Esophagus muscularis mucosa (tissue), 4 donors: ENCODE measurements around the gene MIOS. TPM values are rescaled to one million over a fixed set of nuclear protein-coding genes. Genes with fewer than 3 reads are reported as not detected.

Source experiments
- DNase-seq: peaks from one replicate; pipeline ENCODE4 v3.0.0-alpha.2; 2017; ENCODE audit errors: extremely low spot score
- H3K27ac ChIP-seq, 4 donors: fragments of 200-600 bp; sonication (generic); replicated peaks in 1 of 4; 1 replicate in 3 of 4; 2 replicates in 1 of 4; pipeline ENCODE4 v1.5.1; 2016 to 2019; ENCODE audit warnings: mild to moderate bottlenecking in 1 of 4
- H3K27me3 ChIP-seq, 4 donors: fragments of 200-600 bp; sonication (generic); one replicate each; pipeline versions ENCODE4 v1.5.1 to v1.6.0; 2016 to 2019
- H3K36me3 ChIP-seq, 4 donors: fragments of 200-600 bp; sonication (generic); one replicate each; pipeline ENCODE4 v1.5.1; 2016 to 2019
- H3K4me1 ChIP-seq, 4 donors: fragments of 200-600 bp; sonication (generic); one replicate each; pipeline ENCODE4 v1.5.1; 2016 to 2019
- H3K4me3 ChIP-seq, 4 donors: fragments of 200-600 bp; sonication (generic); 1 replicate in 2 of 4; 2 replicates in 2 of 4; pipeline ENCODE4 v1.5.1; 2016 to 2019; ENCODE audit warnings: mild to moderate bottlenecking in 4 of 4, moderate library complexity in 1 of 4
- H3K9me3 ChIP-seq, 4 donors: fragments of 200-600 bp; sonication (generic); 1 replicate in 3 of 4; 2 replicates in 1 of 4; pipeline ENCODE4 v1.5.1; 2016 to 2019
- EP300 ChIP-seq: sonication (generic); formaldehyde crosslinking; IDR thresholded peaks from one replicate; pipeline ENCODE4 v1.6.1; 2017; ENCODE audit warnings: antibody characterized with exemption
- POLR2A ChIP-seq: fragments of 450-650 bp; IDR thresholded peaks from one replicate; pipeline ENCODE4 v1.6.1; 2017; ENCODE audit warnings: antibody characterized with exemption, moderate library complexity, mild to moderate bottlenecking, low read depth
- POLR2AphosphoS5 ChIP-seq, 2 donors: sonication (generic); formaldehyde crosslinking; IDR thresholded peaks; one replicate each; pipeline ENCODE4 v1.6.1; 2017; ENCODE audit warnings: antibody characterized with exemption in 2 of 2
- WGBS: methylation state at CpG from one replicate; pipeline ENCODE4 v1.1.5; 2018; 5-methylcytosine and 5-hydroxymethylcytosine counted together
- intact Hi-C: fragments of 100-400 bp; cut with DNase I; formaldehyde crosslinking; loops from one replicate; pipeline ENCODE4 v1.15.1; 2023
- total RNA-seq, 4 donors: library from RNA; depleted of rRNA; stranded (reverse); fragments of >200 nt; gene quantifications; one replicate each; pipeline versions ENCODE4 v1.1.0 to v1.2.1, GENCODE V29; 2016
- TF ChIP-seq, protein P1 (sequence below), 3 experiments: fragments of 200-600 bp in 2 of 3; fragments of 450-650 bp in 1 of 3; sonication (generic) in 2 of 3; IDR thresholded peaks; one replicate each; pipeline ENCODE4 v1.5.1; 2017 to 2019; ENCODE audit warnings: antibody characterized with exemption in 3 of 3, mild to moderate bottlenecking in 2 of 3, moderate library complexity in 1 of 3

Gene MIOS
- total RNA-seq, 4 donors from 2014 or later: 17.5 to 32.5 (median 25.7) TPM

DNA sequence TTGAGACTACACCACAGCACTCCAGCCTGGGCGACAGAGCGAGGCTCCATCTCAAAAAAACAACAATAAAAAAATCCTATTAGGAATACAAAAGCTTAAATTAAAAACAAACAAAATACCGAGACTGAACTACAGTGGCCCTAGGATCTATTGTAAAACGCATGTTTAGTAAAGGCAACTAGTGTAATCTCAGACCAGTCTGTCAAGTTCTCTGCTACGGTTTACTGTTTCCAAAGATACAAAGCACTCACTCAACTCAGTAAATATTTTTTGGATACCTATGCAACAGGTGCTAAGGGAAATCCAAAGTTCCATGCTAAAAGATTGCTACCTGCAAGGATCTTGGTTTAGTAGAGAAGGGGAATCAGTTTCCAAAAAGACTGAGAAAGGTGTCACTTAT lies 3.4 kb upstream of the MIOS start:
- WGBS: 87% methylated on average over 5 of the region's 5 CpGs
- H3K27ac ChIP-seq: no peak overlapping the region
- no peak for DNase-seq
- TF ChIP-seq EP300 (no peak), POLR2AphosphoS5 (IDR thresholded peaks at IDR 0.05) (no peak), POLR2A (no peak)
- TF ChIP-seq, protein P1, sequence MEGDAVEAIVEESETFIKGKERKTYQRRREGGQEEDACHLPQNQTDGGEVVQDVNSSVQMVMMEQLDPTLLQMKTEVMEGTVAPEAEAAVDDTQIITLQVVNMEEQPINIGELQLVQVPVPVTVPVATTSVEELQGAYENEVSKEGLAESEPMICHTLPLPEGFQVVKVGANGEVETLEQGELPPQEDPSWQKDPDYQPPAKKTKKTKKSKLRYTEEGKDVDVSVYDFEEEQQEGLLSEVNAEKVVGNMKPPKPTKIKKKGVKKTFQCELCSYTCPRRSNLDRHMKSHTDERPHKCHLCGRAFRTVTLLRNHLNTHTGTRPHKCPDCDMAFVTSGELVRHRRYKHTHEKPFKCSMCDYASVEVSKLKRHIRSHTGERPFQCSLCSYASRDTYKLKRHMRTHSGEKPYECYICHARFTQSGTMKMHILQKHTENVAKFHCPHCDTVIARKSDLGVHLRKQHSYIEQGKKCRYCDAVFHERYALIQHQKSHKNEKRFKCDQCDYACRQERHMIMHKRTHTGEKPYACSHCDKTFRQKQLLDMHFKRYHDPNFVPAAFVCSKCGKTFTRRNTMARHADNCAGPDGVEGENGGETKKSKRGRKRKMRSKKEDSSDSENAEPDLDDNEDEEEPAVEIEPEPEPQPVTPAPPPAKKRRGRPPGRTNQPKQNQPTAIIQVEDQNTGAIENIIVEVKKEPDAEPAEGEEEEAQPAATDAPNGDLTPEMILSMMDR (IDR thresholded peaks at IDR 0.05): no peak
- intact Hi-C loops: loop anchor here (10.0 kb wide), 1 partner anchor 378 kb away; the partner anchor contains the start of gene C1GALT1
- peaks cover 0 to 7% (median 0%) of the 10 kb centered on the region in 4 donors for H3K9me3 ChIP-seq
- no peaks in the 10 kb centered on the region for H3K27me3 ChIP-seq
- H3K4me1 ChIP-seq: peaks cover 7 to 17% (median 15%) of the 10 kb centered on the region in 4 donors
- no peak overlapping the region for H3K4me3 ChIP-seq
- peaks cover 0 to 7% (median 0%) of the 10 kb centered on the region in 4 donors for H3K36me3 ChIP-seq

DNA sequence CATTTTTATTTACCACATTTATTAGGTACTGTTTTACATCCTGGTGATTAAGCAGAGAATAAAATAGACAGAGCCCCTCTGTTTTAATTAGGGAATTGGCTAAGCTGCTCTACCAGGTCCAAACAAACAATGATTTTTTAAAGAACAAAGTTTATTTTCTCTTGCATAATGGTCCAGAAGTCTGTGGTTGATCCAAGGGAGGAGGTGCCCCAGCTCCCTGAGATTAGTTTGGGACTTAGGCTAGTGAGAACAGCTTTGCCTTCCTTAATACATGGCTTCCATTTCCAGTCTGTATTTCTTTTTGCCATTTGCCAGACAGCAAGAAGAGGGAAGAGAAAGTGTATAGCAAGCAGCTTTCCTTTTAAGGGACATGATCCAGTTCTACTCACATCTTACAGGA lies 2.9 kb upstream of the MIOS start:
- no peak overlapping the region for H3K27ac ChIP-seq
- TF ChIP-seq POLR2AphosphoS5 (IDR thresholded peaks at IDR 0.05): no peak
- H3K27me3 ChIP-seq: no peaks in the 10 kb centered on the region
- intact Hi-C loops: loop anchor here (10.0 kb wide), 1 partner anchor 379 kb away; the partner anchor contains the start of gene C1GALT1
- peaks cover 0 to 7% (median 0%) of the 10 kb centered on the region in 4 donors for H3K36me3 ChIP-seq
- peaks cover 0 to 5% (median 0%) of the 10 kb centered on the region in 4 donors for H3K9me3 ChIP-seq
- no peak for DNase-seq
- H3K4me3 ChIP-seq: no peak overlapping the region
- H3K4me1 ChIP-seq: peaks cover 12 to 23% (median 20%) of the 10 kb centered on the region in 4 donors

DNA sequence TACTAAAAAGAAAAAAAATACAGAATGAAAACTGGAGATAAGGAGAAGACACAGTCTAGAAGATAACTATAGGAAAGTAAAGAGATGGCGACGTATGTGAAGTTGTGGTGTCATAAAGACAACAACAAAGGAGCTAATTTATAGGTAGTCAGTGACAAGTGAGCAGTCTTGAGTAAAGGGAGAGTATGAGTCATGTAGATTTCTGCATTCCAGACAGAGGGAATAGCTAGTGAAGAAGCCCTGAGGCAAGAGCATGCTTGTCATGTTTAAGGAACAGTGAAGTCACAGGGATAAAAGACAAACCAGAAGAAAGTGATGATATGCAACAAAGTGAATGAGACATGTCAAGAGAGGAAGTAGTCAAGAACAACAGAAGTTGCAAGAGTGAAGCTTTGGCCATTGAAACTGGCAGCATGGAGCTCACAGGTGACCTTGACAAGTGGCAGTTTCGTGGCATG lies 2.3 kb upstream of the MIOS start:
- TF ChIP-seq POLR2AphosphoS5 (IDR thresholded peaks at IDR 0.05): no peak
- TF ChIP-seq POLR2A: no peak
- TF ChIP-seq EP300: no peak
- TF ChIP-seq, protein P1 (IDR thresholded peaks at IDR 0.05): no peak
- no peaks in the 10 kb centered on the region for H3K9me3 ChIP-seq
- H3K4me1 ChIP-seq: peaks cover 12 to 28% (median 26%) of the 10 kb centered on the region in 4 donors
- H3K36me3 ChIP-seq: peaks cover 0 to 4% (median 0%) of the 10 kb centered on the region in 4 donors
- H3K4me3 ChIP-seq: no peak overlapping the region
- intact Hi-C loops: loop anchor here (10.0 kb wide), 1 partner anchor 380 kb away; the partner anchor contains the start of gene C1GALT1
- no peak for DNase-seq
- no peaks in the 10 kb centered on the region for H3K27me3 ChIP-seq
- no peak overlapping the region for H3K27ac ChIP-seq
- whole genome bisulfite sequencing: 93% methylated on average over 3 of the region's 3 CpGs

DNA sequence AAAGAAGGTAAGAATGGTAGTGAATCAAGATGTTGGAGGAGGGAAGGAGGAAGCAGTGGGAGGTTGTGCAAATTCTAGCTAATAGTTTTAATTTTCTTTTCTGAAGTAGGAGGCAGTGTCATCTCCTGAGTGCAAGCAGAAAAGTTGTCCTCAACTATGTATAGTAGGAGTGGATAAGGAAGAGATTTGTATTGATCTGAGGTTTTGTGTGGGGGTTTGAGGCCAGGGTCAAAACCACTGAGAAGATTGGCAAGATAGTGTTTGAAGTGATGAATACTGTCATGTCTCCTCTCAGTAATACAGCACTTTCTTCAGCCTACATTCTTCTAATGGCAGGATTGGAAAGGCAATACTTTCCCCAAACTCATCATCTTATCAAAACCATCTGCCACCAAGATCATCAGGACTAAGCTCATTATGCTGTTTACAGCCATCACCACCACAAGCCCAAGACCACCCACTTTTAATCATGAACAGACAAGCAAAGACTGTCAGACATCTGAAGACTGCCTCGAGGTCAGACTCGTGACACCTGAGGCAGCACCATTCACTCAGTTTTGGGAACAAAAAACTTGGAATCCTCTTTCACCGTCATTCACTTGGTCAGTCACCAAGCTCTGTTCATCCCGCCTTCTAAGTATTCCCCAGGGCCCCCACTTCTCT lies 1.5 kb upstream of the MIOS start:
- H3K27ac ChIP-seq: no peak overlapping the region
- H3K4me1 ChIP-seq: peaks cover 12 to 35% (median 32%) of the 10 kb centered on the region in 4 donors
- H3K9me3 ChIP-seq: no peaks in the 10 kb centered on the region
- DNase-seq: no peak
- peaks cover 0 to 4% (median 0%) of the 10 kb centered on the region in 4 donors for H3K36me3 ChIP-seq
- 95% methylated on average over 4 of the region's 4 CpGs for WGBS
- no peaks in the 10 kb centered on the region for H3K27me3 ChIP-seq
- H3K4me3 ChIP-seq: no peak overlapping the region
- intact Hi-C loops: loop anchor here (5.0 to 10.0 kb wide), 2 partner anchors 72 to 380 kb away; partner anchors contain the start of gene C1GALT1
- no peak for TF ChIP-seq EP300
- TF ChIP-seq POLR2A: no peak
- TF ChIP-seq, protein P1 (IDR thresholded peaks at IDR 0.05): no peak
- no peak for TF ChIP-seq POLR2AphosphoS5 (IDR thresholded peaks at IDR 0.05)

DNA sequence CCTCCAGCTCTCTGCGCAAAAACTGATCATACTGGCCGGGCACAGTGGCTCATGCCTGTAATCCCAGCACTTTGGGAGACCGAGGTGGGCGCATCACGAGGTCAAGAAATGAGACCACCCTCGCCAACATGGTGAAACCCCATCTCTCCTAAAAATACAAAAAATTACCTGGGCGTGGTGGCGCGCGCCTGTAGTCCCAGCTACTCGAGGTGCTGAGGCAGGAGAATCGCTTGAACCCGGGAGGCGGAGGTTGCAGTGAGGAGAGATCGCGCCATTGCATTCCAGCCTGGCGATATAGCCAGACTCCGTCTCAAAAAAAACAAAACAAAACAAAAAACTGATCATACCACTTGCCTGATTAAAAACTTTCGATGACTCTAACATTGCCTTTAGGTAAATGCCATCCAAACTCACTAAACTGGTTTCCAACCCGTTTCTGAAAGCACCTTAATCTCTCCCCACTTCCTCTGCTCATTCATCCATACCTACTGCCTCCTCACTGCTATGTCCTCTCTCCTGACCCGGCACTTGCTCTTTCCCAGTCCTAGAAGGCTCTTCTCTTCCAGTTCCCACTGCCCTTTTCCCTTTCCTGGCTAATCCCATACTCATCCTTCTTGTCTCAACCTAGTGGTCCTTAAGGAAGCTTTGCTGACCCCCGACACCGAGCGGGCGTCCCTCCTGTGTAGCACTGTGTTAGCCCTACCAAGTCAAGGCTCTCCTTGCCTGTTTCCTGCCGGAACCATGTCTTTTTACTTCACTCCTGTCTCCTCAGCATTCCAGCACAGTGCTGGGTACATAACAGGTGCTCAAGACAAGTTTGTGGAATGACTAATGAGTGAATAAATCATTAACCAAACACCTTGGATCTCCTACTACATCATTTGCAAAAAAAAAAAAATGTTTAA lies 686 bp upstream of the MIOS start:
- H3K27ac ChIP-seq: peak overlapping the region; percentile 85 to 98 (median 94)
- no peaks in the 10 kb centered on the region for H3K9me3 ChIP-seq
- 94% methylated on average over 26 of the region's 26 CpGs for WGBS
- H3K4me1 ChIP-seq: peaks cover 12 to 35% (median 32%) of the 10 kb centered on the region in 4 donors
- intact Hi-C loops: loop anchor here (5.0 to 10.0 kb wide), 2 partner anchors 71 to 381 kb away; partner anchors contain the start of gene C1GALT1
- peaks cover 0 to 4% (median 0%) of the 10 kb centered on the region in 4 donors for H3K36me3 ChIP-seq
- no peak for TF ChIP-seq EP300
- TF ChIP-seq, protein P1 (IDR thresholded peaks at IDR 0.05): no peak
- TF ChIP-seq POLR2AphosphoS5 (IDR thresholded peaks at IDR 0.05): no peak
- DNase-seq: no peak
- peak overlapping the region; percentile 79 to 95 (median 91) for H3K4me3 ChIP-seq
- no peaks in the 10 kb centered on the region for H3K27me3 ChIP-seq
